ENCODE data around the gene USP53. TPM values are rescaled to one million over a fixed set of nuclear protein-coding genes. Genes with fewer than 3 reads are reported as not detected.

The USP53 gene
- total RNA-seq, 1 donor from 2014 or later, result 39.9 TPM

DNA sequence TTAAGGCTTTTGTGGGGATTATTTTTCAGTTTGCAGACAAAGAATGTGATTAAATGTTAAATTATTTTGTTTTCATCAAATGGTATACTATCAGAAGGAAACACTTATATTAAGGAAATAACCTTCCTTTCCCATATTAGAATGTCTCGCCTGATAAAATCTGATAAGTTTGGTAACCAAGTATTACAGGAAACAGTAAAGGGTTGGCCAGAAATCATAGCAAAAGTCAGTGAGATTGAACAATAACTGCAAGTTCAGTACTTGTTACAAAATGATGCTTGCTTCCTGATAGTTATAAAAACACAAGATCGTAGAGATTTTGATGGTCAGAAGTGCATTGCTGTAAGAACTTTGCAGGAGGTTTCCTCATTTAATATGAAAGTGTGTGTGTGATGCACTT is 68.9 kb downstream of the USP53 start:
- intact Hi-C loops (cut with micrococcal nuclease), result no loop called here
- DNase-seq, result no peak
- H3K4me3 ChIP-seq, result no peak overlapping the region
- no peaks in the 10 kb centered on the region for H3K27me3 ChIP-seq (ENCODE audit: low read depth)
- H3K27ac ChIP-seq (replicated peaks), result peak overlapping the region; percentile 48
- no peaks in the 10 kb centered on the region for H3K9me3 ChIP-seq (replicated peaks)
- H3K4me1 ChIP-seq, result peaks cover 60% of the 10 kb centered on the region
- H3K36me3 ChIP-seq, result peaks cover 12% of the 10 kb centered on the region
- TF ChIP-seq, protein P1, sequence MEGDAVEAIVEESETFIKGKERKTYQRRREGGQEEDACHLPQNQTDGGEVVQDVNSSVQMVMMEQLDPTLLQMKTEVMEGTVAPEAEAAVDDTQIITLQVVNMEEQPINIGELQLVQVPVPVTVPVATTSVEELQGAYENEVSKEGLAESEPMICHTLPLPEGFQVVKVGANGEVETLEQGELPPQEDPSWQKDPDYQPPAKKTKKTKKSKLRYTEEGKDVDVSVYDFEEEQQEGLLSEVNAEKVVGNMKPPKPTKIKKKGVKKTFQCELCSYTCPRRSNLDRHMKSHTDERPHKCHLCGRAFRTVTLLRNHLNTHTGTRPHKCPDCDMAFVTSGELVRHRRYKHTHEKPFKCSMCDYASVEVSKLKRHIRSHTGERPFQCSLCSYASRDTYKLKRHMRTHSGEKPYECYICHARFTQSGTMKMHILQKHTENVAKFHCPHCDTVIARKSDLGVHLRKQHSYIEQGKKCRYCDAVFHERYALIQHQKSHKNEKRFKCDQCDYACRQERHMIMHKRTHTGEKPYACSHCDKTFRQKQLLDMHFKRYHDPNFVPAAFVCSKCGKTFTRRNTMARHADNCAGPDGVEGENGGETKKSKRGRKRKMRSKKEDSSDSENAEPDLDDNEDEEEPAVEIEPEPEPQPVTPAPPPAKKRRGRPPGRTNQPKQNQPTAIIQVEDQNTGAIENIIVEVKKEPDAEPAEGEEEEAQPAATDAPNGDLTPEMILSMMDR (IDR thresholded peaks at IDR 0.05; ENCODE audit: borderline replicate concordance), result no peak

DNA sequence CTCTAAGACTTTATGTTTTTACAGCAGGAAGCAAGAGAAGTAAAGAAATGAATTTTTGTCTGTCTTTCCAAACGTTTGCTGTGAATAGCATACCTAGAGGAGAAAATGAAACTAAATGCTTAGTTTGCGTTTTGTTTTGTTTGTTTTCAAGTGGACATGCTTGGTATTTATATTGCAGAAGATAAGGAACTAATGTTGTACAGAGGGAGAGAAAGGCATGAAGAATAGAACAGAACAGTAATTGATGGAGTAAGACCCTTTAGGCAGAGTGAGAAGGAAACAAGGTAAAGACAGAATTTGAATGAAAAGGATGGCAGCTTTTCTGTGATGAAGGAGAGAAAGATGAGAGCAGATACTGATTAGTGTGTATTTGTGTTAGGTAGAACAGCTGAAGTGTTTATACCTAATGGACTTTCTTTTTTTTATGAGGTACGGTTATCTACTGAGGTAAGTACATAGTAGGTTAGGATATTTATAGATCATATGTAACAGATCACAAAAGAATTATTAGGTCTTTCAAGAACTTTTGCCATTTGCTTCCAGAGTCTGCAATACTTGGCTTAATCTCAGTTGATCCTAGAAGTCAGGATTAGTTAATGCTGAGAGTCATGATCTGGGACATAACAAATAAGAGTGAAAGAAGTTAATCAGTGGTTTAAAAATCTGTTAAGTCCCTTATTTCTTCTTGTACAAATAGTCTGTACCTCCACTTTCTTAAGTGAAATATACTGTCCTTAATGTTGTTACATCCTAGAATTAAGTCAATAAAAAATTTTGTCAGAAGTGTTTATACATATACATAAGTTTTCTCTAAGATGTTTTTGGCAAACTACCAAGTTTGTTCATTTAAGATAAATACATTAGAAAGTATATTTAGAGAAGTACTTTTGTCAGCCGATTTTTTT is 72.6 kb downstream of the USP53 start:
- peak overlapping the region; percentile 66 for H3K27ac ChIP-seq (replicated peaks)
- H3K27me3 ChIP-seq (ENCODE audit: low read depth), result no peaks in the 10 kb centered on the region
- TF ChIP-seq, protein P1 (IDR thresholded peaks at IDR 0.05; ENCODE audit: borderline replicate concordance), result peak; percentile 30
- H3K9me3 ChIP-seq (replicated peaks), result no peaks in the 10 kb centered on the region
- H3K4me1 ChIP-seq, result peaks cover 66% of the 10 kb centered on the region
- intact Hi-C loops (cut with micrococcal nuclease), result loop anchor here (5.0 kb wide), 3 partner anchors 188 to 303 kb away; no protein-coding TSS in a partner anchor
- peak overlapping the region; percentile 44 for H3K4me3 ChIP-seq
- H3K36me3 ChIP-seq, result peaks cover 9% of the 10 kb centered on the region
- DNase-seq, result no peak

DNA sequence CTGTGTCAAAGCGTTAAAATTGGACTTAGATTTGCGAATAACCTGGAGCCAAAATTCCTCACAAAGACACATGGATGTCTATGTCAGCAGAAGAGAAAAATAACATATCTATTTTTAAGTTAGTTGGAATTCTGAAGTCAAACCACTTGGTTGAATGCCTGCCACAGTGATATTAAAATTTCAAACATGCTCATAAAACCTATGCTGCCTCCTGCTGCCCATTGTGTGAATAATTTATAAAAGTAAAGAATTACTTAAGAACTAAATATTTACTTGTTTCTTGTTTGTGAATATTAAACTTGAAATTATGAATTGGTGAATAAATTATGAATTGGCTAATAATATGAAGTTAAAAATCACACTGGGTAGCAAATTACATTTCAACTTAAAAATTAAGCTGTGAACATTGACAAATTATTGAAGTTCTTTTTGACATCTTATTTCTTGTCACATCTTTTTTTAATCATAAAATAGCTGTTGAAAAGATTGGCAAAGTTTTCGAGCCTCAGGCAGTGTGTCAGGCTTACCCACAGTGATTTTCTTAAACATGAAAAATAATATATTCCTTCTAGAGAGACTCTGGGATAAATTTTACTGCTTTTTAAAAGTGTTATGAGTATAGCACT is 74.0 kb downstream of the USP53 start:
- Histone ChIP-seq H3K36me3 (peaks cover 12% of the 10 kb centered on the region), H3K9me3 (replicated peaks) (no peaks in the 10 kb centered on the region), H3K4me1 (peaks cover 52% of the 10 kb centered on the region), H3K27me3 (ENCODE audit: low read depth) (no peaks in the 10 kb centered on the region), H3K27ac (replicated peaks) (peak overlapping the region; percentile 66), H3K4me3 (no peak overlapping the region)
- no peak for DNase-seq
- intact Hi-C loops (cut with micrococcal nuclease), result loop anchor here (5.0 kb wide), 3 partner anchors 189 to 304 kb away; no protein-coding TSS in a partner anchor
- TF ChIP-seq, protein P1 (IDR thresholded peaks at IDR 0.05; ENCODE audit: borderline replicate concordance), result peak; percentile 75

DNA sequence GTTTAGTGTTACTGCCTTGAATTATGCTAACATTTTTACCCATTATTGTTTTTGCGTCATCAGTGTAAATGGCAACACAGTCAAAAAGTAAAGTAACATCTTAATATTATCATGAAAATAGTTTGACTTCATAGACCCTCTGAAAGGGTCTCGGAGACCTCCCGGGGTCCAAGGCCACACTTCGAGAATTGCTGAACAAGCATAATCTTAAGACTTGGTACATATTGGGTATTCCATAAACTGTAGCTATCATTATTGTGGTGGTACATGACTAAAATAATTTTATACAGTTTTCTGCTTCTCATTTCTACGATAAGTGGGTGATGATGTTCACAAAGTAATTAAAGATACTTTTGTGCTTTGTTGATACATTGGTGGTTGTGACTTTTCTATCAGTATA is 76.8 kb downstream of the USP53 start:
- TF ChIP-seq, protein P1 (IDR thresholded peaks at IDR 0.05; ENCODE audit: borderline replicate concordance), result no peak
- no peak overlapping the region for H3K27ac ChIP-seq (replicated peaks)
- DNase-seq, result no peak
- peaks cover 30% of the 10 kb centered on the region for H3K4me1 ChIP-seq
- intact Hi-C loops (cut with micrococcal nuclease), result loop anchor here (5.0 kb wide), 3 partner anchors 192 to 307 kb away; no protein-coding TSS in a partner anchor
- H3K36me3 ChIP-seq, result peaks cover 35% of the 10 kb centered on the region
- no peaks in the 10 kb centered on the region for H3K9me3 ChIP-seq (replicated peaks)
- no peak overlapping the region for H3K4me3 ChIP-seq
- no peaks in the 10 kb centered on the region for H3K27me3 ChIP-seq (ENCODE audit: low read depth)

DNA sequence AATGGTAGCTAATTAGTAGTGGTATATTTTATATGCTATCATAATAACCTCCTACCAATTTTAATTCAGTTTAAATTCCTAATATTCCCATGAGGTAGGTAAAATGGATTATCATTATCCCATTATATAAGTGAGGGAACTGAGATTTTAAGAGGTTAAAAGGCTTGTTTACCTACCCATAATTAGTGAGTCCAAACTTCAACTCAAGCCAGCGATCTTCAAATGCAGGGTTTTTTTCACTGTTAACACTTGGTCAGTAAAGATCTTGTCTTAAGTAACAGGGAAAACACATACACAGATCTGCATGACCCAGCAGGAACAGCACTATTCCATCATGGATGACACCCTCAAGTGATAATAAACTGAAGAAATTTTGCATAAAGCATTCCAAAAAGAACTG is 78.1 kb downstream of the USP53 start:
- Histone ChIP-seq H3K9me3 (replicated peaks) (no peaks in the 10 kb centered on the region), H3K4me1 (peaks cover 30% of the 10 kb centered on the region), H3K27me3 (ENCODE audit: low read depth) (no peaks in the 10 kb centered on the region), H3K4me3 (no peak overlapping the region), H3K36me3 (peaks cover 43% of the 10 kb centered on the region), H3K27ac (replicated peaks) (no peak overlapping the region)
- TF ChIP-seq, protein P1 (IDR thresholded peaks at IDR 0.05; ENCODE audit: borderline replicate concordance), result no peak
- intact Hi-C loops (cut with micrococcal nuclease), result no loop called here
- DNase-seq, result no peak
